ENCODE results near the gene IL13. TPM values are rescaled to one million over a fixed set of nuclear protein-coding genes. Genes with fewer than 3 reads are reported as not detected.
"Not testable (repeated sequence)": the region's sequence is repeated elsewhere in the genome, so short reads cannot be mapped to it uniquely, and the experiment has no call there.

The IL13 gene
- total and polyA plus RNA-seq, 11 donors = 0.34 TPM; not detected in 10

DNA sequence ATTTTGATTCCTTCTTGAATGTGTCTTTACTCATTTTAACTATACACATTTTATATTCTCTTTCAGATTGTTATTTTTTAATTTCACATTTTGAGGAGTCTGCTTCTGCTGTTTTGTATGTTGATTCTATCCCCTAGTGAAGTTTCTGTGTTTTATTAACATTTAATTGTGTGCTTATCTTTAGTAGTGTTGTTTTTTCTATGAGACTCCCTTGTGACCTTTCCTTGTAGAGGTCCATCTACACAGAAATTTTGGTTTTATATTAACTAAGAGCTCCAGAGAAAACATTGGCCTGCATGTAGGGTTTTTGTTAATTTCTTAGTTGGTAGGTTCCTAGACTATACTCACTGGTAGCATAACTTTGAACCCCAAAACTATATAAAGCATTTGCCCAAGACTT, 35.4 kb upstream of the IL13 start:
- DNase-seq (no peak), ATAC-seq (no peak)
- Histone ChIP-seq H3K27me3 (no peaks in the 10 kb centered on the region), H3K36me3 (peaks cover 0 to 73% (median 52%) of the 10 kb centered on the region in 9 donors), H3K9me3 (no peaks in the 10 kb centered on the region), H3K4me1 (no peaks in the 10 kb centered on the region), H3K27ac (no peak overlapping the region), H3K4me3 (no peak overlapping the region)
- intact Hi-C loops (cut with DNase I) = no loop called here
- TF ChIP-seq CTCF (IDR thresholded peaks at IDR 0.05) (no peak), POLR2A (IDR thresholded peaks at IDR 0.05) (no peak)

DNA sequence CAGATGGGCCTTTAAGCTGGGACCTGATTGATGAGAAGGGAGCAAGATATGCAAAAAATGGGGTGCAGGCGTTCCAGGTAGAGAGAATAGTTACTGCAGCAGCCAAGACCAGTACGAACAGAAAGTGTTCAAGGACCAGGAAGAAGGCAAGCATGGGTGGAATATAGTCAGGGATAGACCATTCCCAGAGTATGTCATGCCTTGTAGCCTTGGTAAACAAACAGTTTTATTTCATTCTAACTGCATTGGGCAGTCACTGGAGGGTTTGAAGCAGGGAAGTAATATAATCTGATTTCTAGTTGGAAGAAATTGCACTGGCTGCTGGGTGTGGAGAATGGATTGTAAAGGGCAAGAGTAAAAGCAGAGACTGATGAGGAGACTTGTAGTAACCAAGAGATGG, 30.5 kb upstream of the IL13 start:
- intact Hi-C loops (cut with DNase I) = no loop called here
- H3K36me3 ChIP-seq = peaks cover 0 to 50% (median 12%) of the 10 kb centered on the region in 9 donors
- peaks cover 0 to 4% (median 0%) of the 10 kb centered on the region in 12 donors for H3K4me1 ChIP-seq
- H3K27ac ChIP-seq = no peak overlapping the region
- TF ChIP-seq POLR2A (IDR thresholded peaks at IDR 0.05) (no peak), CTCF (IDR thresholded peaks at IDR 0.05) (no peak)
- no peaks in the 10 kb centered on the region for H3K27me3 ChIP-seq
- DNase-seq = no peak
- 88 to 98% (median 93%) methylated on average over 2 of the region's 2 CpGs for WGBS, 4 donors
- H3K4me3 ChIP-seq = no peak overlapping the region
- H3K9me3 ChIP-seq = no peaks in the 10 kb centered on the region
- ATAC-seq = no peak

GRCh38 chr5:132628814-132629213, 29.2 kb upstream of the IL13 start:
- intact Hi-C loops (cut with DNase I) = no loop called here
- no peaks in the 10 kb centered on the region for H3K27me3 ChIP-seq
- H3K36me3 ChIP-seq = peaks cover 0 to 44% (median 5%) of the 10 kb centered on the region in 9 donors
- H3K4me1 ChIP-seq = peaks cover 0 to 4% (median 0%) of the 10 kb centered on the region in 12 donors
- ATAC-seq = no peak
- DNase-seq = no peak
- H3K27ac ChIP-seq = no peak overlapping the region
- no peak overlapping the region for H3K4me3 ChIP-seq
- H3K9me3 ChIP-seq = no peaks in the 10 kb centered on the region
- 86 to 93% (median 88%) methylated on average over 2 of the region's 2 CpGs for WGBS, 4 donors
- no peak for TF ChIP-seq CTCF (IDR thresholded peaks at IDR 0.05)
- TF ChIP-seq POLR2A (IDR thresholded peaks at IDR 0.05) = no peak

- peaks cover 0 to 44% (median 5%) of the 10 kb centered on the region in 9 donors for H3K36me3 ChIP-seq
- WGBS, 4 donors = 67 to 78% (median 74%) methylated on average over 5 of the region's 5 CpGs
- TF ChIP-seq POLR2A (IDR thresholded peaks at IDR 0.05) (no peak), CTCF (IDR thresholded peaks at IDR 0.05) (no peak)
- no peaks in the 10 kb centered on the region for H3K9me3 ChIP-seq
- peaks cover 0 to 4% (median 0%) of the 10 kb centered on the region in 12 donors for H3K4me1 ChIP-seq
- H3K4me3 ChIP-seq = no peak overlapping the region
- no peak overlapping the region for H3K27ac ChIP-seq
- no peaks in the 10 kb centered on the region for H3K27me3 ChIP-seq
- DNase-seq (no peak), ATAC-seq (no peak)
- intact Hi-C loops (cut with DNase I) = no loop called here
Observed at GRCh38 chr5:132629230-132629944, 28.6 kb upstream of the IL13 start.

DNA sequence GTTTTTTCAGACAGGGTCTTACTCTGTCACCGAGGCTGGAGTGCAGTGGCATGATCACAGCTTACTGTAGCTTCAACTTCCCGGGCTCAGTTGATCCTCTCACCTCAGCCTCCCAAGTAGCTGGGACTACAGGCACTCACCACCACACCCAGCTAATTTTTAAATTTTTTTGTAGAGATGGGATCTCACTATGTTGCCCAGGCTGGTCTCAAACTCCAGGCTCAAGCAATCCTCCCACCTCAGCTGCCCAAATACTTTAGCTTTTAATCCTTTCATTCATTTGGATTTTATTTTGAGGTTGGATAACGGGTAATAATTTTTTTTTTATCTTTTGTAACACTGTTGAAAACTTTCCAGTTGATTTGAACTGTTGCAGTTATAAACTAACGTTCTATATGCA, 24.4 kb upstream of the IL13 start:
- DNase-seq; intact Hi-C loops (cut with DNase I); ATAC-seq; H3K27ac ChIP-seq; H3K27me3 ChIP-seq; H3K4me3 ChIP-seq; H3K4me1 ChIP-seq; H3K9me3 ChIP-seq: not testable (repeated sequence)
- H3K36me3 ChIP-seq = peaks cover 0 to 55% (median 21%) of the 10 kb centered on the region in 9 donors
- 94 to 97% (median 97%) methylated on average over 4 of the region's 4 CpGs for WGBS, 4 donors

Measured in heart left ventricle (tissue), 16 donors.